ENCODE results near the gene DCAF4. TPM values are rescaled to one million over a fixed set of nuclear protein-coding genes. Genes with fewer than 3 reads are reported as not detected.

The DCAF4 gene
- total RNA-seq: 10 to 100 TPM; 17.3 to 23.1 TPM

DNA sequence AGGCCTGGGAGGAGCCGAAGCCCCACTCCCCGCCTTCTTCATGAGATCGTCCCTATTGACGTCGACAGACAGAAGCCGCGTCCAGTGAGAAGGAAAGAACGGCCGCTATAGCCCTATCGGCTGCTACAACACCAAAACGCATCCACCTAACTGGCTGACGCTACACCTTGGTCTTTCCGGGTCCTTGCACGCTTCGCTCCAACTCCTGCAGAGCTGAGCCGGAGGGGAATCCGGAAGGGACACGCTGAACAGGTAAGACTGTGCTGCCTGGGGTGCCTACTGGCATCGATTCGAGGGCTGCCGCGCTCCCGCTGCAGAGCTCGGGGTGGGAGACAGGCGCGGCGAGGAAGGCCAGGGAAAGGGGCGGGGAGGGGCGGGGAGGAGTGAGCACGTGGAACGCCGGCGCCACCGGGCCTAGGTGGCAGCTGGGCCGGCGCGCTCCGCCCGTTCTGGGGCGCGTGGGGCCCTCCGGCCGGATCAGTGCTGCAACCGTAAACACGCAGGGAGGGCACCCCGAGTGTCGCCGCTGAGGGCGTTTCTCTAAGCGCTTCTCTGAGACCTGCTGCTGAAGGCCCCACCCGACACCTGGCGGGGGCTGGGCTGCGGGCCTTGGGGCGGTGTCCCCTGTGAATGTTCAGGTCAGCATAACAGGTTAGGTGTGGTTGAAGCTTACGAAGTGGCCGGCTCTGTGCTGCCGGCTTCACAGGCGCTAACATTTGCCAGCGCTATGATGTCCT is at the start of gene DCAF4:
DCAF4 (plus strand) TSS at position 173 of the 737 bp plus-strand sequence. CDS start 11,515 bp downstream, outside the sequence.
- Mint-ChIP-seq H3K9me3 (ENCODE audit: low read depth) (no peaks in the 10 kb centered on the region), H3K4me3 (peak within 1 kb of the TSS; percentile 91), H3K4me1 (peaks cover 11% of the 10 kb centered on the region), H3K27me3 (peaks cover 18% of the 10 kb centered on the region), H3K27ac (peak within 1 kb of the TSS; percentile 94), H3K36me3 (peaks cover 2% of the 10 kb centered on the region)
- CTCF ChIA-PET: interaction anchor here (0.9 to 3.2 kb wide), 5 partner anchors 17 to 409 kb away, joined by 3 to 18 read pairs (median 3); partner anchors contain the start of gene RBM25
- DNase-seq (peak; percentile 99), ATAC-seq (peak; percentile 96)

DNA sequence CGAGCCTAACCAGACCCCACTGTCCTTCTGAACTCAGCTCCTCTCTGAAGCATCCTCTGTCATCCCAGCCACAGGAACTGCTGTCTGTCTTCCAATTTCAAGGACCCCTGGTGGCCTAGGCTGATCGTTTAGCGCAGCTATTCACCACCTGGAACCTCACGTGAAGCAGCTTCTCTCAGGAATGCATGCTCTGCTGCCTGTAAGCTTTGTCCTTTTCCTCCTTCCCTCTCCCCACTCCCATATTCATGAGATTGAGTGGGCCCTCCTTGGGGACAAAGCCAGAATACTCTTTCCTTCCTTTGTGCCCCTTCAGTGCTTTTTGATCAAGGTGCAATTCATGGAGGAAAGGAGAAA is 49.6 kb upstream of the DCAF4 start:
- H3K27me3 Mint-ChIP-seq: peaks cover 13% of the 10 kb centered on the region
- H3K27ac Mint-ChIP-seq: no peak overlapping the region
- no peaks in the 10 kb centered on the region for H3K9me3 Mint-ChIP-seq (ENCODE audit: low read depth)
- ATAC-seq (no peak), DNase-seq (no peak)
- CTCF ChIA-PET: interaction anchor here (0.8 kb wide), 1 partner anchor 404 kb away, joined by 3 read pairs; no protein-coding TSS in a partner anchor
- no peak overlapping the region for H3K4me3 Mint-ChIP-seq
- H3K4me1 Mint-ChIP-seq: peaks cover 20% of the 10 kb centered on the region
- peaks cover 10% of the 10 kb centered on the region for H3K36me3 Mint-ChIP-seq

GRCh38 chr14:72878746-72879145 is 47.5 kb upstream of the DCAF4 start:
- Mint-ChIP-seq H3K9me3 (ENCODE audit: low read depth) (no peaks in the 10 kb centered on the region), H3K4me1 (peaks cover 37% of the 10 kb centered on the region), H3K36me3 (peaks cover 14% of the 10 kb centered on the region), H3K27me3 (peaks cover 13% of the 10 kb centered on the region), H3K4me3 (no peak overlapping the region), H3K27ac (no peak overlapping the region)
- CTCF ChIA-PET: no interaction called here
- no peak for DNase-seq
- no peak for ATAC-seq

GRCh38 chr14:72879431-72879830 is 46.8 kb upstream of the DCAF4 start:
- DNase-seq (no peak), ATAC-seq (no peak)
- CTCF ChIA-PET: no interaction called here
- Mint-ChIP-seq H3K9me3 (ENCODE audit: low read depth) (no peaks in the 10 kb centered on the region), H3K27me3 (peaks cover 12% of the 10 kb centered on the region), H3K27ac (no peak overlapping the region), H3K36me3 (peaks cover 16% of the 10 kb centered on the region), H3K4me1 (peaks cover 44% of the 10 kb centered on the region), H3K4me3 (no peak overlapping the region)

- CTCF ChIA-PET: interaction anchor here (1.9 kb wide), 1 partner anchor 363 kb away, joined by 5 read pairs; no protein-coding TSS in a partner anchor
Observed at GRCh38 chr14:72880164-72880563, 46.1 kb upstream of the DCAF4 start.

GRCh38 chr14:72880820-72881219 is 45.4 kb upstream of the DCAF4 start:
- ATAC-seq (no peak), DNase-seq (no peak)
- Mint-ChIP-seq H3K4me3 (no peak overlapping the region), H3K27ac (peak overlapping the region; percentile 48), H3K9me3 (ENCODE audit: low read depth) (peaks cover 2% of the 10 kb centered on the region), H3K36me3 (peaks cover 17% of the 10 kb centered on the region), H3K27me3 (peaks cover 11% of the 10 kb centered on the region), H3K4me1 (peaks cover 45% of the 10 kb centered on the region)
- CTCF ChIA-PET: interaction anchor here (1.9 to 2.2 kb wide), 2 partner anchors 24 to 364 kb away, joined by 5 read pairs; no protein-coding TSS in a partner anchor

More at GRCh38 chr14:72880164-72880563, 46.1 kb upstream of the DCAF4 start:
- Mint-ChIP-seq H3K9me3 (ENCODE audit: low read depth) (no peaks in the 10 kb centered on the region), H3K36me3 (peaks cover 15% of the 10 kb centered on the region), H3K27me3 (peaks cover 8% of the 10 kb centered on the region), H3K27ac (no peak overlapping the region), H3K4me1 (peaks cover 45% of the 10 kb centered on the region), H3K4me3 (no peak overlapping the region)
- DNase-seq: no peak
- no peak for ATAC-seq

- Mint-ChIP-seq H3K9me3 (ENCODE audit: low read depth) (peaks cover 3% of the 10 kb centered on the region), H3K36me3 (peaks cover 19% of the 10 kb centered on the region), H3K27me3 (peaks cover 14% of the 10 kb centered on the region), H3K4me1 (peaks cover 45% of the 10 kb centered on the region), H3K27ac (no peak overlapping the region), H3K4me3 (no peak overlapping the region)
- DNase-seq (no peak), ATAC-seq (no peak)
- CTCF ChIA-PET: interaction anchor here (1.9 to 2.2 kb wide), 2 partner anchors 23 to 365 kb away, joined by 5 read pairs; no protein-coding TSS in a partner anchor
Observed at GRCh38 chr14:72881543-72881942, 44.7 kb upstream of the DCAF4 start.

DNA sequence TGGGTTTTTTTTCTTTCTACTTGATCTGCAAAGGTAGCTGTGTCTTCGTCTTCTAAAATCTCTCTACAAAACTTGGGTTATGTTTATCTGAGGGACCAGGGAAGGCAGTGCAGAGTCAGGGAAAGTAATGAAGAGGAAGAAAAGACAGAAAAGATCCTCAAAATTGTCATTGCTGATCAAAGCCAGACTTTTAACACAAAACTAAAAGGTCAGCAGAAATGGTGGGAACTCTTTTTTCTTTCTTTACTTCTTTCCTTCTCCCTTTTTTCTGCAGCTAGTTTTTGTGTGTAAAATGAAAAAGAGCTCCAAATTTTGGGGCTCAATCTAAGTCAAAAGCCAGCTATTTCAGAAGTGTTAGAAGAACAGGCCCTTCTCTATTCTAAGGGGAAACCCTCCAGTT is 44.2 kb upstream of the DCAF4 start:
- CTCF ChIA-PET: interaction anchor here (2.2 kb wide), 1 partner anchor 23 kb away, joined by 5 read pairs; no protein-coding TSS in a partner anchor
- Mint-ChIP-seq H3K4me3 (no peak overlapping the region), H3K27ac (peak overlapping the region; percentile 5), H3K36me3 (peaks cover 19% of the 10 kb centered on the region), H3K27me3 (peaks cover 10% of the 10 kb centered on the region), H3K9me3 (ENCODE audit: low read depth) (peaks cover 3% of the 10 kb centered on the region), H3K4me1 (peaks cover 45% of the 10 kb centered on the region)
- ATAC-seq (no peak), DNase-seq (no peak)

DNA sequence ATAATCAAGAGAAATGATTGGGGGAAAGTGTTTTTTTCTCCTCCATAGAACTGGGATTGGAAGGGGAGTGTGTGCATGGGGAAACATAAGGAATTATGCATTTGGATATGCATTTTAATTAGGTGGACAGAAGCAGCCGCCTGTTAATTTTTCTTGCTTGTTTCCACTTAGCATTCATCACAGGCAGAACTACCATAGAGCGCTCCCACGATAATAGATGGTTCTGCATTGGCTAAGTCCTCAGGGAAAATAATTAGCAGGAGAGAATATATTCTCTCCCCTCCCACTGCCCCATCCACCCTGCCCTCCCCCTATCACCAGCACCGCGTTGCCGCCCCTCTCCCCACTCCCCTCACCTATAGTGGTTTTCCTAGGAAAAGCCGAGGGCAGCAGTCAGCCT is 43.8 kb upstream of the DCAF4 start:
- Mint-ChIP-seq H3K4me1 (peaks cover 45% of the 10 kb centered on the region), H3K27me3 (peaks cover 14% of the 10 kb centered on the region), H3K9me3 (ENCODE audit: low read depth) (peaks cover 3% of the 10 kb centered on the region), H3K4me3 (no peak overlapping the region), H3K27ac (no peak overlapping the region), H3K36me3 (peaks cover 20% of the 10 kb centered on the region)
- DNase-seq (no peak), ATAC-seq (no peak)
- CTCF ChIA-PET: interaction anchor here (2.2 kb wide), 1 partner anchor 22 kb away, joined by 5 read pairs; no protein-coding TSS in a partner anchor

- H3K9me3 Mint-ChIP-seq (ENCODE audit: low read depth): peaks cover 3% of the 10 kb centered on the region
- peaks cover 47% of the 10 kb centered on the region for H3K4me1 Mint-ChIP-seq
- no peak overlapping the region for H3K4me3 Mint-ChIP-seq
- DNase-seq (no peak), ATAC-seq (no peak)
- H3K27ac Mint-ChIP-seq: no peak overlapping the region
- H3K27me3 Mint-ChIP-seq: peaks cover 19% of the 10 kb centered on the region
- CTCF ChIA-PET: interaction anchor here (1.4 to 2.7 kb wide), 2 partner anchors 11 to 289 kb away, joined by 3 to 16 read pairs; partner anchors contain the start of gene DPF3
- peaks cover 21% of the 10 kb centered on the region for H3K36me3 Mint-ChIP-seq
Observed at GRCh38 chr14:72883109-72883508, 43.2 kb upstream of the DCAF4 start.

DNA sequence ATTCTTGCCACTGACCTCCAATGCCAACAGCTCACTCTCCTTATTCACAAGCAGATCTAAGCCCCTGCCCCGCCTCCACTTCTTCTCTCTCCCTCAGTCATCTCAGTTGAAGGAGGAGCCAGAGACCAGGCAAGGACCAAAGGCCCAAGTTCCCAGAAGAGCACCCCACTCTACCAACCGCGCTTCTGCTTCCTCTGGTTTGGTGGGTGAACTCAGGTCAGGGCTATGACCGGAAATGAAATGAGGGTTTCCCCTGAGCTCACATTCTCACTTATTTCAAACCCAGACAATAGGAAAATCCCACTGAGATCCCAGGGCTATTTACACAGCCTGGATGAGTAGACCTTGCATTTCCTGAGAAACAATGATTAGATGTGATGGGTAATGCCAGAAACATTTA is 42.3 kb upstream of the DCAF4 start:
- peaks cover 54% of the 10 kb centered on the region for H3K4me1 Mint-ChIP-seq
- peaks cover 23% of the 10 kb centered on the region for H3K27me3 Mint-ChIP-seq
- ATAC-seq: peak; percentile 87
- CTCF ChIA-PET: interaction anchor here (1.4 to 2.7 kb wide), 2 partner anchors 10 to 290 kb away, joined by 3 to 16 read pairs; partner anchors contain the start of gene DPF3
- peak overlapping the region; percentile 55 for H3K27ac Mint-ChIP-seq
- DNase-seq: peak; percentile 82
- H3K9me3 Mint-ChIP-seq (ENCODE audit: low read depth): peaks cover 3% of the 10 kb centered on the region
- H3K4me3 Mint-ChIP-seq: peak overlapping the region; percentile 9
- H3K36me3 Mint-ChIP-seq: peaks cover 24% of the 10 kb centered on the region

DNA sequence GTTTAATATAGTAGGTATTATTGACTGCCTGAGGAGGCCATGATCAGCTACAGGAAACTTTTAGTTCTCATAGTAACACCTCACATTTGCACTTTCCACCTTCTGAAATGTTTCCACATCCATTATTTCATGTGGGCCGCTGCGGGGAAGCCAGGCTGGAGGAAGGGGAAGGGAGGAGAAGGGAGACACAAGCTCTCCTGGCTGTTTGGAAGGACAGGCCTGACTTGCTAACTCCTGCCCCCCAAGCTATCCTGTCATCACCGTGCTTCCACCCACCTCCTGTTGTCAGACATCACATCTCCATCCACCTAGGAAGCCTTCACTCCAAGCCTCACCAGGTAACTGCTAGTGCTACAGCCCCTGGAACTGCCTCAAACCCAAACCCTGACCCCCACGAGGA is 41.9 kb upstream of the DCAF4 start:
- Mint-ChIP-seq H3K4me1 (peaks cover 55% of the 10 kb centered on the region), H3K4me3 (no peak overlapping the region), H3K9me3 (ENCODE audit: low read depth) (peaks cover 3% of the 10 kb centered on the region), H3K36me3 (peaks cover 24% of the 10 kb centered on the region), H3K27ac (peak overlapping the region; percentile 41), H3K27me3 (peaks cover 27% of the 10 kb centered on the region)
- CTCF ChIA-PET: interaction anchor here (0.7 to 2.7 kb wide), 3 partner anchors 10 to 381 kb away, joined by 3 to 16 read pairs (median 3); partner anchors contain the start of gene DPF3
- ATAC-seq: peak; percentile 29
- DNase-seq: no peak

- H3K27ac Mint-ChIP-seq: no peak overlapping the region
- peaks cover 16% of the 10 kb centered on the region for H3K36me3 Mint-ChIP-seq
Observed at GRCh38 chr14:72887514-72887913, 38.8 kb upstream of the DCAF4 start.

More at GRCh38 chr14:72887514-72887913, 38.8 kb upstream of the DCAF4 start:
- peaks cover 47% of the 10 kb centered on the region for H3K27me3 Mint-ChIP-seq
- CTCF ChIA-PET: interaction anchor here (1.4 to 2.4 kb wide), 2 partner anchors 17 to 371 kb away, joined by 3 to 10 read pairs; no protein-coding TSS in a partner anchor
- ATAC-seq (no peak), DNase-seq (no peak)
- peaks cover 37% of the 10 kb centered on the region for H3K4me1 Mint-ChIP-seq
- peaks cover 3% of the 10 kb centered on the region for H3K9me3 Mint-ChIP-seq (ENCODE audit: low read depth)
- H3K4me3 Mint-ChIP-seq: no peak overlapping the region
